Loucy (cell line): ENCODE measurements around the gene ULBP1.
"Not testable (repeated sequence)": the region's sequence is repeated elsewhere in the genome, so short reads cannot be mapped to it uniquely, and the experiment has no call there.

Experiments used
- H2AFZ ChIP-seq: fragments of 200-600 bp; sonication (generic); 2 replicates; pipeline ENCODE4 v1.6.0; 2016; ENCODE audit warnings: antibody characterized with exemption, mild to moderate bottlenecking, low read length, moderate library complexity
- H3F3A ChIP-seq: fragments of 200-600 bp; 2 replicates; pipeline ENCODE4 v1.6.0; 2016; ENCODE audit warnings: antibody characterized with exemption, low read depth, mild to moderate bottlenecking
- H3K27me3 ChIP-seq: fragments of 200-600 bp; sonication (generic); 2 replicates; pipeline ENCODE4 v1.6.1; 2014; ENCODE audit warnings: low read length, mild to moderate bottlenecking; ENCODE audit not compliant: insufficient read depth, poor library complexity, severe bottlenecking
- H3K36me3 ChIP-seq: fragments of 200-600 bp; sonication (generic); 2 replicates; pipeline ENCODE4 v1.6.1; 2016; ENCODE audit warnings: low read length; ENCODE audit not compliant: insufficient read depth
- H3K4me1 ChIP-seq: fragments of 200-600 bp; sonication (generic); 2 replicates; pipeline ENCODE4 v1.5.1; 2014; ENCODE audit warnings: low read length, mild to moderate bottlenecking; ENCODE audit not compliant: insufficient read depth, poor library complexity, severe bottlenecking
- H3K4me2 ChIP-seq: fragments of 200-600 bp; sonication (generic); 2 replicates; pipeline ENCODE4 v1.6.0; 2014; ENCODE audit warnings: antibody characterized with exemption, low read length, low read depth, mild to moderate bottlenecking; ENCODE audit not compliant: poor library complexity, severe bottlenecking
- H3K4me3 ChIP-seq: fragments of 200-600 bp; sonication (generic); 2 replicates; pipeline ENCODE4 v1.5.1; 2014; ENCODE audit warnings: low read length, mild to moderate bottlenecking, mixed read lengths; ENCODE audit not compliant: poor library complexity, severe bottlenecking
- H3K79me2 ChIP-seq: fragments of 200-600 bp; sonication (generic); 2 replicates; pipeline ENCODE4 v1.6.1; 2014; ENCODE audit warnings: low read length; ENCODE audit not compliant: insufficient read depth
- H3K9ac ChIP-seq: fragments of 200-600 bp; sonication (generic); 2 replicates; pipeline ENCODE4 v1.6.0; 2014; ENCODE audit warnings: mild to moderate bottlenecking, low read depth, low read length, moderate library complexity; ENCODE audit not compliant: poor library complexity, severe bottlenecking
- H3K9me2 ChIP-seq: fragments of 200-600 bp; sonication (generic); replicated peaks from 2 replicates; pipeline ENCODE4 v1.6.1; 2016; ENCODE audit warnings: low read depth, low read length, mixed read lengths
- H3K9me3 ChIP-seq: fragments of 200-600 bp; sonication (generic); 2 replicates; pipeline ENCODE4 v1.6.1; 2014; ENCODE audit warnings: mild to moderate bottlenecking, antibody characterized with exemption, low read length, low read depth; ENCODE audit not compliant: insufficient read depth
- H4K20me1 ChIP-seq: fragments of 200-600 bp; sonication (generic); 2 replicates; pipeline ENCODE4 v1.6.0; 2014; ENCODE audit warnings: antibody characterized with exemption, low read length, mild to moderate bottlenecking; ENCODE audit not compliant: insufficient read depth, poor library complexity, severe bottlenecking
- CTCF ChIP-seq: fragments of 200-600 bp; sonication (generic); conservative IDR thresholded peaks from 2 replicates; pipeline ENCODE4 v1.5.1; 2014; ENCODE audit warnings: mild to moderate bottlenecking, antibody characterized with exemption, low read length
- EZH2phosphoT487 ChIP-seq: fragments of 200-600 bp; IDR thresholded peaks from 2 replicates; pipeline ENCODE4 v1.6.1; 2018; ENCODE audit warnings: antibody characterized with exemption, mild to moderate bottlenecking, moderate library complexity, borderline replicate concordance

Gene ULBP1

GRCh38 chr6:149946631-149947030, 17.1 kb upstream of the ULBP1 start:
- H3K79me2 ChIP-seq, H2AFZ ChIP-seq, H3K27me3 ChIP-seq, H3K4me2 ChIP-seq, H3F3A ChIP-seq, H3K9ac ChIP-seq, H3K9me3 ChIP-seq, H3K4me1 ChIP-seq, H3K4me3 ChIP-seq, H3K36me3 ChIP-seq, H3K9me2 ChIP-seq, H4K20me1 ChIP-seq: not testable (repeated sequence)

GRCh38 chr6:149947533-149947932, 16.2 kb upstream of the ULBP1 start:
- not testable (repeated sequence) for H2AFZ ChIP-seq, H3K4me3 ChIP-seq, H3K4me2 ChIP-seq, H3K4me1 ChIP-seq, H3K9me3 ChIP-seq, H3K9me2 ChIP-seq, H3K36me3 ChIP-seq, H3F3A ChIP-seq, H4K20me1 ChIP-seq, H3K79me2 ChIP-seq, H3K9ac ChIP-seq, H3K27me3 ChIP-seq

- TF ChIP-seq EZH2phosphoT487 (no peak), CTCF (no peak)
- no peak overlapping the region for H3K4me2 ChIP-seq
- H3K4me3 ChIP-seq, result no peak overlapping the region
- H2AFZ ChIP-seq, result no peak overlapping the region
- H3K4me1 ChIP-seq, result peaks cover 3% of the 10 kb centered on the region
- no peaks in the 10 kb centered on the region for H4K20me1 ChIP-seq
- H3K36me3 ChIP-seq, result no peaks in the 10 kb centered on the region
- no peaks in the 10 kb centered on the region for H3K9me2 ChIP-seq
- peaks cover 4% of the 10 kb centered on the region; the same call in 1 of the 2 replicates for H3K79me2 ChIP-seq
- H3K27me3 ChIP-seq, result no peaks in the 10 kb centered on the region
- H3K9ac ChIP-seq, result no peak overlapping the region
- H3F3A ChIP-seq, result no peaks in the 10 kb centered on the region
- no peaks in the 10 kb centered on the region for H3K9me3 ChIP-seq
These were observed 15.7 kb upstream of the ULBP1 start for GRCh38 chr6:149948011-149948410.

GRCh38 chr6:149948616-149949015, 15.1 kb upstream of the ULBP1 start:
- no peaks in the 10 kb centered on the region for H3K27me3 ChIP-seq
- no peaks in the 10 kb centered on the region for H4K20me1 ChIP-seq
- no peak for TF ChIP-seq CTCF
- no peak for TF ChIP-seq EZH2phosphoT487

More at GRCh38 chr6:149948616-149949015, 15.1 kb upstream of the ULBP1 start:
- H3K9me3 ChIP-seq, result no peaks in the 10 kb centered on the region
- no peak overlapping the region for H3K4me3 ChIP-seq
- no peaks in the 10 kb centered on the region for H3F3A ChIP-seq
- H2AFZ ChIP-seq, result no peak overlapping the region
- no peaks in the 10 kb centered on the region for H3K9me2 ChIP-seq
- peaks cover 3% of the 10 kb centered on the region for H3K4me1 ChIP-seq
- no peaks in the 10 kb centered on the region for H3K36me3 ChIP-seq
- no peak overlapping the region for H3K9ac ChIP-seq
- H3K79me2 ChIP-seq, result no peaks in the 10 kb centered on the region
- H3K4me2 ChIP-seq, result no peak overlapping the region
